ENCODE measurements around the gene FANCC.

Gene FANCC

GRCh38 chr9:95071450-95071849 is 246.1 kb downstream of the FANCC start:
- peaks cover 57% of the 10 kb centered on the region for H3K36me3 ChIP-seq
- no peaks in the 10 kb centered on the region for H4K20me1 ChIP-seq
- no peak overlapping the region for H3K9ac ChIP-seq

GRCh38 chr9:95070549-95071021 is 246.9 kb downstream of the FANCC start:
- H4K20me1 ChIP-seq = no peaks in the 10 kb centered on the region
- H3K27me3 ChIP-seq = no peaks in the 10 kb centered on the region
- no peak overlapping the region for H3K9ac ChIP-seq
- H3K4me2 ChIP-seq = peak overlapping the region; percentile 44
- no peak for TF ChIP-seq Cebpa-rat (IDR thresholded peaks at IDR 0.05)
- H3K27ac ChIP-seq = no peak overlapping the region
- H3K4me3 ChIP-seq = no peak overlapping the region
- H3K36me3 ChIP-seq = peaks cover 51% of the 10 kb centered on the region
- H3K4me1 ChIP-seq = peaks cover 14% of the 10 kb centered on the region
- no peaks in the 10 kb centered on the region for H3K9me3 ChIP-seq

More at GRCh38 chr9:95071450-95071849, 246.1 kb downstream of the FANCC start:
- Histone ChIP-seq H3K4me3 (no peak overlapping the region), H3K27ac (no peak overlapping the region), H3K4me2 (no peak overlapping the region), H3K9me3 (no peaks in the 10 kb centered on the region), H3K4me1 (peaks cover 14% of the 10 kb centered on the region), H3K27me3 (no peaks in the 10 kb centered on the region)
- TF ChIP-seq Cebpa-rat (IDR thresholded peaks at IDR 0.05) = no peak

GRCh38 chr9:95067897-95068296 is 249.6 kb downstream of the FANCC start:
- H3K4me2 ChIP-seq = no peak overlapping the region
- peaks cover 24% of the 10 kb centered on the region for H3K4me1 ChIP-seq
- no peaks in the 10 kb centered on the region for H3K9me3 ChIP-seq
- no peak overlapping the region for H3K27ac ChIP-seq
- peaks cover 54% of the 10 kb centered on the region for H3K36me3 ChIP-seq
- no peak overlapping the region for H3K9ac ChIP-seq
- H4K20me1 ChIP-seq = no peaks in the 10 kb centered on the region
- no peak overlapping the region for H3K4me3 ChIP-seq
- TF ChIP-seq Cebpa-rat (IDR thresholded peaks at IDR 0.05) = no peak
- no peaks in the 10 kb centered on the region for H3K27me3 ChIP-seq

DNA sequence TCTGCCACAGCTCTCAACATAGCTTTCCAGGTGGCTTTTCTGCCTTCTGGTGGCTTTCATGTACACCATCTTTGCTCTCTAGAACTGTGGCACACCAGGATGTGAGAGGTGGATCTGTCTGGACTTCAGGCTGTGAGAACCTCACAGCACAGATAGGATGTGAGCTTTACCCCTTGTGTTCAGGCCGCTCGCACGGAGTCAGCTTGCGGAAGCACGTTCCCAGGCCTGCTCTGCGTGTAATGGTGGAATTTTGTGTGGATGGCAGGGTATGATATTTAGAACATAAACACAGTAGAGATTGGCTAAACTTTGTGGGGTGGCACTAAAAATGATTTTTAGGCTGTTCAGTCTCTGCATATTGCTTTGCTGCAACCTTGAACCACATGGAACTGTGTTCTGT is 250.5 kb downstream of the FANCC start:
- TF ChIP-seq Cebpa-rat (IDR thresholded peaks at IDR 0.05) = no peak
- Histone ChIP-seq H3K27ac (no peak overlapping the region), H3K36me3 (peaks cover 60% of the 10 kb centered on the region), H3K27me3 (no peaks in the 10 kb centered on the region), H3K4me2 (no peak overlapping the region), H3K4me1 (peaks cover 32% of the 10 kb centered on the region), H3K4me3 (no peak overlapping the region), H3K9me3 (no peaks in the 10 kb centered on the region), H4K20me1 (no peaks in the 10 kb centered on the region), H3K9ac (no peak overlapping the region)

DNA sequence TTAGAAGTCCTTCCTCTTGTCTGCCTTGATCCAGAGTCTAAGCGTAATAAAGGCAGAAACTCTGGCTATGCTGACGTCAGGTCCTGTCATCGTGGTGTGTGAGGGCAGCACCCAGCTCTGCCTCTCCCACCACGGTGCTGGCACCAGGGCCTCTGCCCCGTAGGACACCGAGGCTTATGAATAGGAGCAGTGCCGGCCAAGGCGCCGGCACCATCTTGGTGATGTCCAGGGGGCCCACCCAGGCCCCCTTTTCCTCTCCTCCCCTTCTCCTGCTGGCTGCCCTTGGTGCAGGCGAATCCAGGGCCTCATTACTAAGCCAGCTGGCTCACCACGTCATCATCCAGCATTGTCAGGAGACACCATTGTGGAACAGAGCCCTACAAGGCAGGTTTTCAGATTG is 252.3 kb downstream of the FANCC start:
- H4K20me1 ChIP-seq = no peaks in the 10 kb centered on the region
- no peak overlapping the region for H3K9ac ChIP-seq
- H3K4me2 ChIP-seq = no peak overlapping the region
- H3K4me1 ChIP-seq = peaks cover 35% of the 10 kb centered on the region
- peaks cover 54% of the 10 kb centered on the region for H3K36me3 ChIP-seq
- no peaks in the 10 kb centered on the region for H3K9me3 ChIP-seq
- no peak overlapping the region for H3K27ac ChIP-seq
- no peaks in the 10 kb centered on the region for H3K27me3 ChIP-seq
- H3K4me3 ChIP-seq = no peak overlapping the region
- no peak for TF ChIP-seq Cebpa-rat (IDR thresholded peaks at IDR 0.05)

DNA sequence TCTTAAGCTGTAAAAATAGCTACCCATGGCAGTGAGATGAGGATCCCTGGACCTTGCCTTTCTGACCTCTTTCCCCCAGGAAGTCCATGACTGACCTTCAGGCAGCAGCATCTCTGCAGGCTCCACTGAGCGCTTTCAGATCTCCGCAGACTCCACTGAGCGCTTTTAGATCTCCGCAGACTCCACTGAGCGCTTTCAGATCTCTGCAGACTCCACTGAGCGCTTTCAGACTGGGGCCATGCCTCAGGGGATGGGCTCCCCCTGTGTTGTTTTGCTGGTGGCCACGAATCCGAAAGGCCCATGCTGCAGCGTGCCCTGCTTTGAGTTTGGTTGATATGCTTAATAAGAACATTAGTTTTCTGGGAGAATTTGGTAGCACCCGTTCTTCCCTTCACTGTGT is 254.2 kb downstream of the FANCC start:
- Histone ChIP-seq H3K4me3 (no peak overlapping the region), H3K27ac (no peak overlapping the region), H3K4me2 (peak overlapping the region; percentile 41), H3K9ac (no peak overlapping the region), H3K4me1 (peaks cover 36% of the 10 kb centered on the region), H3K27me3 (no peaks in the 10 kb centered on the region), H3K36me3 (peaks cover 41% of the 10 kb centered on the region), H3K9me3 (no peaks in the 10 kb centered on the region), H4K20me1 (peaks cover 10% of the 10 kb centered on the region)
- TF ChIP-seq Cebpa-rat (IDR thresholded peaks at IDR 0.05) = no peak

DNA sequence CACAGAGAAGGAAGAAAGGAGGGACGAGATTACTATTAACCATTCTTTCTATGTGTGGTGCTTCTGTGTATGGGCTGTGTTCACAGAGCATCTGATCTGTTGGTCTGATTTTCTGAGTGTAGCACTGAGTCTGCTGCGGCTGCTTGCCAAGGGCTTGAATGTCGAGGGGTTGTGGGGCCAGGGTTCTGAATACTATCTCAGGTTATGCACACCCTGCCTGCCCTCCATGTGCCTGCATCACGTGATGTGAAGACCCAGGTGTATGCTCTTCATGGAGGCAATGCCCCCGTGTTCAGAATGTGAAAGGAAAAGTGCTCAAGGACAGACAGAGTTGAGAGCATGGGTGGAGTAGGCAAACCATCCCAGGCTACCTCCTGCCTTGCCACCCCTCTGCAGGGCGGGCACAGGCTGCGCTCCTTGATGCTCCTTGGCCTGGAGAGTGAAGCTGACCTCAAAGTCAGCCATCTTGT is 254.9 kb downstream of the FANCC start:
- H4K20me1 ChIP-seq = peaks cover 16% of the 10 kb centered on the region
- H3K27ac ChIP-seq = no peak overlapping the region
- no peak for TF ChIP-seq Cebpa-rat (IDR thresholded peaks at IDR 0.05)
- H3K4me2 ChIP-seq = peak overlapping the region; percentile 41
- no peak overlapping the region for H3K9ac ChIP-seq
- no peaks in the 10 kb centered on the region for H3K9me3 ChIP-seq
- peaks cover 36% of the 10 kb centered on the region for H3K4me1 ChIP-seq
- H3K27me3 ChIP-seq = no peaks in the 10 kb centered on the region
- peaks cover 38% of the 10 kb centered on the region for H3K36me3 ChIP-seq
- no peak overlapping the region for H3K4me3 ChIP-seq

- peak overlapping the region; percentile 41; the same call in 1 of the 2 replicates for H3K4me2 ChIP-seq
Observed at GRCh38 chr9:95061916-95062595, 255.5 kb downstream of the FANCC start.

GRCh38 chr9:95060916-95061315 is 256.6 kb downstream of the FANCC start:
- TF ChIP-seq Cebpa-rat (IDR thresholded peaks at IDR 0.05) = no peak

More at GRCh38 chr9:95061916-95062595, 255.5 kb downstream of the FANCC start:
- no peaks in the 10 kb centered on the region for H3K27me3 ChIP-seq
- TF ChIP-seq Cebpa-rat (IDR thresholded peaks at IDR 0.05) = no peak
- H3K9me3 ChIP-seq = no peaks in the 10 kb centered on the region
- peaks cover 19% of the 10 kb centered on the region for H4K20me1 ChIP-seq
- no peak overlapping the region for H3K9ac ChIP-seq
- H3K4me3 ChIP-seq = no peak overlapping the region
- H3K4me1 ChIP-seq = peaks cover 39% of the 10 kb centered on the region
- H3K27ac ChIP-seq = no peak overlapping the region
- H3K36me3 ChIP-seq = peaks cover 38% of the 10 kb centered on the region

DNA sequence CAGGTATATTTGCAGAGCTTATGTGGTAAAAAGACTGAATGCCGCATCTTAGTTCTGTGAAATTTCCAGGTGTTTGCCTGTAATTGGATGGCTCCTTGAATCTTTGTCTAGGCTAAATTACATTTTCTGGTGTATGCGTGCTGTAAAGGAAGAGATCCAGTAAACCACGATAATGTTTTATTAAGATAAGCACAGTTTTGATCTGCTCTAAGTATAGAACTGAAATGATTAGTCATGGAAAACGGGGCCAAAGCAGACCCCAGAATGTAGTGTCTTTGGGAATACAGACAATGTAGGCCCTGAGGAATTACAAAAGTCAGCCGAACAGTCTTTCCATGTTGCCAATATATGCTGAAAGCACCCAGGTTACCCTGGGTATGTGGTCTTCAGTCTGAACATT is 257.3 kb downstream of the FANCC start:
- Histone ChIP-seq H3K27ac (no peak overlapping the region), H3K4me1 (peaks cover 39% of the 10 kb centered on the region), H4K20me1 (peaks cover 35% of the 10 kb centered on the region), H3K27me3 (no peaks in the 10 kb centered on the region), H3K4me2 (peak overlapping the region; percentile 38), H3K4me3 (no peak overlapping the region), H3K9me3 (no peaks in the 10 kb centered on the region), H3K9ac (no peak overlapping the region), H3K36me3 (peaks cover 33% of the 10 kb centered on the region)
- no peak for TF ChIP-seq Cebpa-rat (IDR thresholded peaks at IDR 0.05)

More at GRCh38 chr9:95060916-95061315, 256.6 kb downstream of the FANCC start:
- no peak overlapping the region for H3K27ac ChIP-seq
- H4K20me1 ChIP-seq = peaks cover 29% of the 10 kb centered on the region
- H3K4me3 ChIP-seq = no peak overlapping the region
- peaks cover 39% of the 10 kb centered on the region for H3K4me1 ChIP-seq
- H3K36me3 ChIP-seq = peaks cover 38% of the 10 kb centered on the region
- no peaks in the 10 kb centered on the region for H3K27me3 ChIP-seq
- H3K9ac ChIP-seq = no peak overlapping the region
- H3K9me3 ChIP-seq = no peaks in the 10 kb centered on the region
- H3K4me2 ChIP-seq = peak overlapping the region; percentile 38; the same call in 1 of the 2 replicates

Data from BLaER1 (cell line).